Measurements from ENCODE around the gene GPR137. TPM values are rescaled to one million over a fixed set of nuclear protein-coding genes. Genes with fewer than 3 reads are reported as not detected.

The GPR137 gene
- total and polyA plus RNA-seq, 9 of the 15 experiments (the other 6 are each of a cell fraction or from before 2014, with no cell fraction given) = 0.32 to 26.7 (median 10.7) TPM

GRCh38 chr11:64305691-64306562 is 20.3 kb downstream of the GPR137 start (continued):
- no peak for TF ChIP-seq ZBTB26 (CRISPR knock-in tag; IDR thresholded peaks at IDR 0.05)
- TF ChIP-seq KAT2B (IDR thresholded peaks at IDR 0.05; ENCODE audit: low read depth, low read length) = no peak
- 0 out of 2 replicates have a peak, but pooled peaks have one; percentile 29 for TF ChIP-seq NFRKB (IDR thresholded peaks at IDR 0.05; ENCODE audit: low read depth)
- TF ChIP-seq ZNF197 (CRISPR knock-in tag; IDR thresholded peaks at IDR 0.05; ENCODE audit: low read depth) = no peak
- TF ChIP-seq RUNX1 (IDR thresholded peaks at IDR 0.05; ENCODE audit: low read depth) = no peak
- no peak for TF ChIP-seq ZFPM2 (CRISPR knock-in tag; IDR thresholded peaks at IDR 0.05)
- TF ChIP-seq ZNF785 (CRISPR knock-in tag; IDR thresholded peaks at IDR 0.05) = no peak
- no peak; the same call in 1 of the 2 replicates for TF ChIP-seq LCOR (CRISPR knock-in tag; IDR thresholded peaks at IDR 0.05)
- TF ChIP-seq POU5F1 (IDR thresholded peaks at IDR 0.05; ENCODE audit: borderline replicate concordance, low read depth, low read length, partially characterized antibody) = no peak
- TF ChIP-seq SIX5 (IDR thresholded peaks at IDR 0.05; ENCODE audit: borderline replicate concordance in 1 of 2, insufficient read depth in 1 of 2, low read depth in 1 of 2, low read length in 2 of 2) = no peak
- TF ChIP-seq E2F4 (CRISPR knock-in tag; IDR thresholded peaks at IDR 0.05; ENCODE audit: low read depth) = 0 out of 2 replicates have a peak, but pooled peaks have one; percentile 7
- no peak for TF ChIP-seq POLR3A (IDR thresholded peaks at IDR 0.05; ENCODE audit: borderline replicate concordance, extremely low read depth, insufficient read depth, insufficient read length)
- TF ChIP-seq BCL6 (CRISPR knock-in tag; IDR thresholded peaks at IDR 0.05) = no peak
- no peak for TF ChIP-seq SRSF3 (IDR thresholded peaks at IDR 0.05; ENCODE audit: insufficient read depth, low read length)
- TF ChIP-seq ZNF609 (CRISPR knock-in tag; IDR thresholded peaks at IDR 0.05; ENCODE audit: borderline replicate concordance) = no peak
- TF ChIP-seq ETV6 (IDR thresholded peaks at IDR 0.05; ENCODE audit: borderline replicate concordance in 1 of 2, low read depth in 2 of 2, low read length in 1 of 2) = peak in 1 of 2 experiments; percentile 41; a peak in 1 of 4 replicates
- no peak for TF ChIP-seq ETV6 (CRISPR knock-in tag; IDR thresholded peaks at IDR 0.05; ENCODE audit: borderline replicate concordance)
- TF ChIP-seq ZFP91 (CRISPR knock-in tag; IDR thresholded peaks at IDR 0.05) = no peak
